ENCODE measurements around the gene GNB4.
A peak's percentile ranks its signal among the peaks of the same experiment; 100 is the strongest.

The GNB4 gene

DNA sequence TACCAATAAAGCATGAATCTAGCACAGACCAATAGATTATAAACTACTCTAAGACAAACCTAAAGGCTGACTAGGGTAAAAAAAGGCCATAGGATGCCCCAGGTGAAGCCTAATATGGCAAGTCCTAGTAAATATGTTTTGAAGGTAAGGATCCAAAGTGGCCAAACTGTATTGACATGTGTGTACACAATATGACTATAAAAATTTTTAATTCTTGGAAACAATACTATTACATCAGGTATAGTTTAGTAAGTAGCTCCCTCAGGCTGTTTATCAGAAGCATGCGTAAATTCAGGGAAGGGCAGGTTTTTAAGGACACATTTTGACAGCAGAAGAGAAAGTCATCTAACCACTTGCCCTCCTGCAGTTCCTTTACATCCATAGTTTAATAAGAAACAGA lies 18.8 kb downstream of the GNB4 start:
- no peak for DNase-seq

DNA sequence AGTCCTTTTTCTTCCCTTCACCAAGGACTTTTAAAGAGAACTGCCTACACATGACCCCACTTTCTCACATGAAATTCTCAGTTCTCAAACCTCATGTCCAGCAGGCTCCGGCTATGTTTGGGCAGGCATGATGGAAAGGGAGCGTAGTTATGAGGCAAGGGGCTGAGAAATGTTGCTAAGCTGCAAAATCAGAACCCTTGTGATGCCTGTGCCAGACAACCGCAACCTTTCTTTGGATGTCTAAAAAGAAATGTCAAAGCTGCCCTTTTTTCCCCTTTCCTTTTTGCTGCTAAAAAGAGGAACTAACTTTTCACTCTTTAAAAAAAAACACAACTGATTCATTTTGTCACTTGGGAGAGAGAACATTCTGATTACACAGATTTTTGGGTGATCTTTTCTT lies 19.2 kb downstream of the GNB4 start:
- no peak for DNase-seq

DNA sequence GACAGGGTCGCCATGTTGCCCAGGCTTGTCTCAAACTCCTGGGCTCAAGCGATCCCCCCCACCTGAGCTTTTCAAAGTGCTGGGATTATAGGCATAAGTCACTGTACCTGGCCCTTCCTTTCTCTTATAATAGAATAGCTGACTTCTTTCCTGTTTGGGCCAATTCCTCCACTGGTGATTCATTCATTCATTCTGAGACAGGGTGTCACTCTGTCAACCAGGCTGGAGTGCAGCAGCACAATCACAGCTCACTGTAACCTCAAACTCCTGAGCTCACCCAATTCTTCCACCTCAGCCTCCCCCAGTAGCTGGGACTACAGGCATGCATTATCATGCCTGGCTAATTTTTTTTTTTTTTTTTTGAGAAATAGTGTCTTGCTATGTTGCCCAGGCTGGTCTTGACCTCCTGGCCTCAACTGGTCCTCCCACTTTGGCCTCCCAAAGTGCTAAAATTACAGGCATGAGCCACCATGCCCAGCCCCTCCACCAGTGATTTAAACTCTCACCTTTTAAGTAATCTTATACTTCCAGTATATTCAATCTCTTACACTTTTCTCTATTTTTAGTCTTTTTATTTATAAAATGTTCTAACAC lies 20.9 kb downstream of the GNB4 start:
- no peak for DNase-seq

DNA sequence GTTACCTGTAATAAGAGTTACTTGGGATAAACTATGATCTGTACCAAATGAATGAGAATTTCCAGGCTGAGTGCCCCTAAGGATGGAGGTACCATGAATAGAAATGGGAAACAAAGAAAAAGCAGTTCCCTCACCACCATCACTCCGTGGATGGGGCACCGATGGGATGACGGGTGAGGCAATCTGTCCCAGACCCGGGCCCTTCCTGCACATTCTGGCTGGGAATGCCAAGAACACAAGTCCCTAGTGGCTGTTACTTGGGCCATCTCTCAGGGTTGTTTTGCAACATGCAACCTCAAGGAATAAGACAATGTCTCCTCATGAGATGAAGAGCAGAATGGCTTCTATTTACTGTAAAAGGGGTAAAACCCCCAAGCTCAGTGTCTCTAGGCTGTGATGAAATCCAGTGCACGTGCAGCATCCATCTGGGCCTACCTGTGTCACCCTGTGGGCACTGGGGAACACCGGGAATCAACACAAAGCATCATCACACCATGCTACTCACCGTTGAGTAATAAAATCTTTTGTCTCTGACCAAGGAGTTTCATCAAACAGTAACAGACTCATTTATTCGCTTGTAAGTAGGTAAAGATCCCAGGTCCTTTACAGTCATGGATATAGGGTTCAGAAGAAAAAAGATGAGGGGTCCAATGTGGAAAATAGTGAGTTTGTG lies 22.3 kb downstream of the GNB4 start:
- no peak for DNase-seq

DNA sequence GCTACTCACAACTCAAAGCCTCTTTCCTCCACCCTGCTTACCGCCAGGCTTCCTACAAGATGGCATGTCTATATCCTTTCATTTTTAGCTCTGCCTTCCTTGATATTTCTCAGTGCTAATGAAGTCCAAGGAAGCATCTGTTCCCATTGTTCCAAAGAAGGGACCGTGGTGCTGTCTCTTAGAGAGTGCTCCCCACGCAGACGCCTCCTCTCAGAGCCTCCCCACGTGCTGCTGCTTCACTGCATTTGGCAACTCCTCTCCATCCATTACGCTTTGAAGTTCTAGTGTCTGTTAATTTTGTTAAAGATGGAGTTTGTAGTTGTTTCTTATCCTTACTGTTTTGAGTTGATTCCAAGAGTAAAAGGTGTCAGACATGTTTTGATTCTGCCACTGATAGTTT lies 26.2 kb downstream of the GNB4 start:
- no peak for DNase-seq

DNA sequence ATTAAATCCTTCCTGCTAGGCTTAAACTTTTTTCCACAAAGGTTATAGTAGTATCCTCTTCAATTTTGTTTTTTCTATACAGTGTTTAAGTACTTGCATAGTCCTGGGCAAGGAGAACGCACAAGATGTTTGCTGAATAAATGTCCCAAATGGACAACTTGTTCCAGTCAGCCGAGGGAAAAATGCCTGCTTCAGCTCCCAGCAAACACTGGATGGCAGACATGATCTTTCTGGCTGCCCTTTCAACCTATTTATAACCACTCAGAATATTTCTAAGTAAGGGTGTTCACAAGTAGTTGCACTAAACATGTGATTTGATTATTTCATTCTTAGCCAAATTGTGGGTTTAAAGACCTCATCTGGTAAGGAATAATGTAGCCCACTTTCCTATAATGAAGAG lies 29.8 kb downstream of the GNB4 start:
- peak; percentile 8 for DNase-seq

DNA sequence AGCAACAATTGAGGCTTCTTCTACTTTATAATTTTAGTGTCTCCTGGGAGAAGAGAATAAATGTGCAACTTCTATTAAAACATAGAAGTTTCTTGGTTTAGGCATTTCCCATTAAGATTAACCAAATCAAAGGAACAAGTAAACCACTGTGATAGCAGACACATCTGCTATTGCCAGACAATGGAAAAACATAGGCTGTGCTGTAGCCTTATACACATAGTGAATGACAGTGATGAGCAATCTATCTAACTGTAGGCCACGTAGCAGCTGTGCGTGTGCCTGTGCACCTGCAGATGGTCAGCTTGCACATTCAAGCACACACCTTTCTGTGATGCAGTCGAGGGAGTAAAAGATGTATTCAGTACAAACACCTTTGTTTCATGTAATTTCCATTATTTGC lies 32.7 kb downstream of the GNB4 start:
- DNase-seq = no peak

DNA sequence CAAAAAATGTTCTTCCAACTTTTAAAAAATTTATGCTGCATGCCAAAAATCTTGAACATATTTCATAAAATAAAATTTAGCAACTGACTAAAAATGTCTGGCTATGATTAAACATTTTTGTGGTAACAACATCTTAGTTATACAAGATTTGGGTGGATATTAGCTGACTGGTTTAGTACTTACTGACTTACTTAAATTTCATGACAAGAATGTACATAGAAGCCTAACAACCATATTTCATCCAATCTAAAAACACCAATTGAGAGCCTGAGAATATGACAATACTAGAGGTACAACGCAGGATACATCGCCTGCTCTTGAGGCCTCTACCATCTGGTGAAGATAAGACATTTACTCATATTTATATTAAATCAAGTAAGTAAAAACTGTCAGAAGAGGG lies 34.6 kb downstream of the GNB4 start:
- DNase-seq = peak; percentile 76

DNA sequence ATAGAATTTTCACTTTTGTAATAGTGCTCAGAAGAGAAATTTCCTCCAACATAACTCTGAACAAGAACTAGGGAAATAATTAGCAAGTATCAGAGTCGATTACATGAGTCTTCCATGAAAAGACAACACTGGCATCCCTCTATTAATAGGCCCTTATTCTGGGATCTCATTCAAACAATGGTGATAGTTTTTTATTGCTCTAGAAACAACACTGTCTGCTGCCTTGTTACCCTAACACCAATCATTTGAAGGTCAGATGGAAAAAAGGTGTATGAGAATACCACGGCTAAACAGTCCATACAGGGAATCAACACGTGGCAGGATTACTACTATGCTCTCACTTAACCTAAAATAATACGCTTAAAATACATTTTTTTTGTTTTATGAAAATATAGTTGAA lies 35.9 kb downstream of the GNB4 start:
- DNase-seq = no peak

DNA sequence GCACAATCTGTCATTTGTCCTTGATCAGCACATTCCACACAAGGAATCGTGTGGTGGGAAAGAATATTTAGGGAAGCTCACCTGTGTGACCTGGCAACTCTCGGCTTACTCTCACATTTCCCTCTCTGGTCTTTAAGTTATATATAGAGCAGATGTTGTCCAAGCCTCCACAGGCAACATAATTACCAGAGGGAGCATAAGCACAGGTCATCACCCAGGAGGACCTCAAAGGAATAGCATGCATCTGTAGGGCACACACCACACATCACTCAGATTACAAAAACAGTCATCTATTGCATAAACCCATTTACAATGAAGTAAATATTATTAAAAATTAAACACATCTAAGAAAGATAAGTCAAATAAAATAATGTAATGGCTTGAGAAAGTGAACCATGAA lies 36.5 kb downstream of the GNB4 start:
- no peak for DNase-seq

DNA sequence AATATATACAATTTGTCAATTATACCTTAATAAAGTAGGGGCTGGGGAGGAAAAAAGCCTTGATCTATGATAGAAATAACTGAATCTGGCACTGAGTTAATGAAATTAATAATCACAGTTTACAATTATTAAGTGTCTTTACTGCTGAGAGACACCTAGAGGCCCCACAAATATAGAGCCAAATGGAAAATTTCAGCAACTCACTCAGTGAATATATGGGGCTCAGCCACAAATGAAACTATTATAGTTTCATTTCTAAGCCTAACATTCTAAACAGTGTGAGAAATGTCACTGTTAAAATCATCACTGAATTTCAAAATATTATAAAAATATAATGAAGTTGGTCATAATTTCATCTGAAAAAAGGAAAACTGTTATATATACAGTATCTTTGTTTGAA lies 40.3 kb downstream of the GNB4 start:
- DNase-seq = no peak

DNA sequence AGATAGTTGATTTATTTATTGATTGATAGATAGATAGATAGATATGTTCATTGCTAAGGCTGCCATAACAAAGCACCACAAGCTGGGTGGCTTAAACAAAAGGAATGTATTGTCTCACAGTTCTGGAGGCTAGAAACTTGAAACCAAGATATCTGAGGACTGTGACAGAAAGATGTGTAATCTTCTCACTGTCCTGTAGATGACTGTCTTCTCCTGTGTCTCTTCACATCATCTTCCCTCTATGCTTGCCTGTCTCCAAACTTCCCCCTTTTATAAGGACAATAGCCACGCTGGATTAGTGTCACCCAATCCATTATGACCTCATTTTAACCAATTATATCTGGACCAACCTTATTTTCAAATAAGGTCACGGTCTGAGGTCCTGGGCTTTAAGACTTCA lies 40.9 kb downstream of the GNB4 start:
- DNase-seq = peak; percentile 29

DNA sequence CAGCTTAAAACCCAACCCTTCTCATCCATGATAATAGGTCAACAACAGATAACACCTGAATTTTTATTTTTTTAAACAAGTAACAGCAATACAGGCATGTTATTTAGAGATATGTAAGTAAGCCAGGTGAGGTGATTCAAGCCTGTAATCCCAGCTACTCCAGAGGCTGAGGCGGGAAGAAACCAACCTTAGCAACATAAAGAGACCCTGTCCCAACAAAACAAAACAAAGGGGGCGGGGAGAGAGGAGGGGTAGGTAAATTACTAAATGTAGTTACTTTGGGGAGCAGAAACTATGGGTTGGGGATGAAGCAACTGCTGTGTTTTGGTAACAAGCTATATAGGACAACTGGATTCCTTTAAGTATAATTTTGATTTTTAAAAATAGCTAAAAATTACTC lies 47.0 kb downstream of the GNB4 start:
- no peak for DNase-seq

DNA sequence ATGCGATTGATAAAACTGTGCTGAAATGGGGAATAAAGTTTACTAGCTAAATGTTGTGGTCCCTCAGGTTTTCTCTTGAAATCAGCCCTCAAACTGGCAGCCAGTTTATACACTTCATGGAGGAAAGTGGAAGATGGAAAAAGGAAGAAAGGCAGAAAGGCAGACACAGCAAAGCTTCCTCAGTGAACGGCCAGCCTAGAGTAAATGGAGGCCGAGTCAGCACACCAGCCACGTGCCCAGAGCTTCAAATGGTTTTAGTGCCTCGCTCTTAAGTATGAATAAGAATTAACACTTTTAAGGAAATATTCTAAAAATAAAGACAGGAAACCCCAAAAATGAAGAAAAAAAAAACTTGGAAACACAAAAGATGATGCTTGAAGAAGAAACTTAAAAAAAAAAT lies 48.3 kb downstream of the GNB4 start:
- no peak for DNase-seq

DNA sequence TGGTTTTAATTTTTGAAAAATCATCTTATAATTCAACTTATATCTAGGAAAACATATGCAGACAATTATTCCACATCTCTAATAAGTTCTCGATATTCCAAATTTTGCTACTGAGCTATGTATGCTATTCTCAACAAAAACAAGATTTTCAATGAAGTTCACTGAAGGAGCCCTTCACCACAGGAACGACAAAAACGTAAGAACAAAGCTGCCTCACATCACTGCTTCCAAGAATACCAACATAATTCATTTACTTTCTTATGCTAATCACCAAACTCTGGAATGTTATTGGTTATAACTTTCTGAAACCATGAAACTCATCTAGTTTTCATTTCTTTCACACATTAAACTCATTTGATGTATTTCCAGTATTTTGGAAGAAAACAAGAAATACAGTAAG lies 49.7 kb downstream of the GNB4 start:
- no peak for DNase-seq

DNA sequence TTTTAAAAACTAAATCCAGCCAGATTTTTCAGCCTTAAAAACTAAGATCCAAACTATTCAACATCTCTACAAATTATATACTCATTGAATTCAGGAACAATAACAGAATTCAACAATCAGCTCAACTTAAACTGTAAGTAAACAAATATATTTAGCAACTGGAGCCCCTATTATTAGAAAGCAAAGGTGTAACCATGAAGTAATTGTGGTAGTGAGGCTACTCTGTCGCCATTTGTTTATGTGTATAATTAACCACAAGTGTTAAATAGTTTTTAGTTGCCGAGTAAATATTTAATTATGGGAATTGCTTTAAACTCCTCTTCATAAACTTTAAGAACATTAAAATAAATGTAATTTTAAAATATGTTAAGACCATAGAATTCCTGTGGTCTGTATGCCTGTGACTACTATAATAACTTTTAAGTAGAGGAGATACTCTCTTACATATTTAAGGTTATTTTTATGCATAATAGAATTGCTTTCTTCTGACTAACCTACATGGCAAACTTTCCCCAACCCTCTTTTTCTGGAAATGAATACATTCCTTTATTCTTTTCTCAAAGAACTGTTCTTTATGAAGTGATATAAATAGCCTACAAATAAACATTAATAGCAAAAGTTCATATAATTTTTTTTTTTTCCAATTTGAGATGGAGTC lies 52.6 kb downstream of the GNB4 start:
- DNase-seq = peak; percentile 60

DNA sequence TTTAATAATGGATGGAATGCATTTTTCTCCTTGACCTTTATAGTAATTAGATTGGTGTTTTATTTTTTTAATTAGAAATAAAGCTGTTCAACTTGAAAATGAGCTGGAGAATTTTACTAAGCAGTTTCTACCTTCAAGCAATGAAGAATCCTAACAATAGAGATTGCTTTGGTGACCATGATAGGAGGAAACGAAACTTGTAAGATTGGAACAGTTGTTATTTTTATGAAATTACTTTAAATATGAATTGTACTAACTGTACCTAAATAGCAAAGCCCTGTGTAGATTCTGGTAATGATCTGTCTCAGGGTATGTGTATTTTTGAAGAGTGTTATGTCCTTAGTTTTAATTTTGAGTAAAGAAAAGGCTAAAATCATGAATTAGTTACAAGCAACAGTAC lies 59.4 kb downstream of the GNB4 start:
- no peak for DNase-seq

DNA sequence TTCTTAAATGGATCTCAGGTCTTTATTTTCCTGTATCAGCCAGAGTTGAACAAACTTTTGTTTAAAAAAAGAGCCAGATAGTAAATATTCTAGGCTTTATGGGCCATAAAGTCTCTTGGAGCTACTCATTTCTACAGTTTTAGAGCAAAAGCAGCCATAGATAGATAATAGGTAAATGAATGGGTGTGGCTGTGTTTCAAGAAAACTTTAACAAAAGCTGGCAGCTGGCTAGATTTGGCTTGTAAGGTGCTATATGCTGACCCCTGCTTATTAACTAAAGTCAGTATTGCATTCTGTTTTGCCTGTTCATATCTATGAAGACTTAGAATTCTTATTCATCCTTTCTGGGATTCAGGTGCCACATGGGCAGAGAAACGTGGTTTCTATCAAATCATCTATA lies 74.8 kb downstream of the GNB4 start:
- DNase-seq = no peak

DNA sequence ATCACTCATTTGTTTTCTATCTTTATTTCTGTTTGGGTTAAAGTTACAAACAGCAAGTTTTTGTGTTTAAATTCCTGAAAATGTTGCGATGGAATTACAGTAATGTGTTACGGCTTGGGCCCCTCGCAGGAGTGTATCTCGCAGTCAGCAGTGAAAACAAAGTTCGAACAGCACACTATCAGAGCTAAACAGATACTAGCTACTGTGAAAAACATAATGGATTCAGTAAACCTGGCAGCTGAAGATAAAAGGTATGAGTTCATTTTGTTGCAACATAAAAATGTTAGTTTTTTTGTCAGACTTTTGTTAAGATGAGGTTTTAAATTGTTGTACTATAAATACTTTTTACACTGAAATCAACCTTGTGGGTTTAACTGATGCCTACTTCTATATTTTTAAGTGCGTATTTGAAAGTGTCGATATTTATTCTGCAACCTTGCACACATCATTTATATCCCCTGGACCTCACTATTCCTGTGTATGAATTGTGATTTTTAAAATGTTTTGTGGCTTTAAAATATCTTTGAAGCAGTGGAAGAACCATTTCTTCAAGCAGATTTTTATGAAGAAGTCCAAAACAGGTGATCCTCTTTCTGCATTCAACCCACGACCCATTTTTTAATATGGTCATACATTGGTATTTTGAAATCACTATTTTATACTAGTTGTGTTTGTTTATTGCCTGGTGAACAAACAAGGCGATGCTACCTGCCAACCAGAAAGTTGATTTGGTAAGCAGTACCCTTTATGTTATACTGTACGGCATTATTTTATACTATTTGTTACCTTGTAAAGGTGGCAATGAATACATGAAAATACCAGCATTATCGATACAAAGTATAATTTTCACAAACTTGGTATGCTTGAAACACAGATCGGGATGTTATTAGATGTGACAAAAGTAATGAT lies 75.9 kb downstream of the GNB4 start:
- no peak for DNase-seq

DNA sequence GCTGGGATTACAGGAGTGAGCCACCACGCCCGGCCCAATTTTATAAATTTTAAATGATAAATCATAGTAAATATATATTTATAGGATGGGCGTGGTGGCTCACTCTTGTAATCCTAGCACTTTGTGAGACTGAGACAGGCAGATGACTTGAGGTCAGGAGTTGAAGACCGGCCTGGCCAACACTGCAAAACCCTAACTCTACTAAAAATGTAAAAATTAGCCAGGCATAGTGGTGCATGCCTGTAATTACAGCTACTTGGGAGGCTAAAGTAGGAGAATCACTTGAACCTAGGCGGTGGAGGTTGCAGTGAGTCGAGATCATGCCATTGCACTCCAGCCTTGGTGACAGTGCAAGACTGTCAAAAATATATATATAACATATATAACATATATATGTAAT lies 77.3 kb downstream of the GNB4 start:
- no peak for DNase-seq

DNA sequence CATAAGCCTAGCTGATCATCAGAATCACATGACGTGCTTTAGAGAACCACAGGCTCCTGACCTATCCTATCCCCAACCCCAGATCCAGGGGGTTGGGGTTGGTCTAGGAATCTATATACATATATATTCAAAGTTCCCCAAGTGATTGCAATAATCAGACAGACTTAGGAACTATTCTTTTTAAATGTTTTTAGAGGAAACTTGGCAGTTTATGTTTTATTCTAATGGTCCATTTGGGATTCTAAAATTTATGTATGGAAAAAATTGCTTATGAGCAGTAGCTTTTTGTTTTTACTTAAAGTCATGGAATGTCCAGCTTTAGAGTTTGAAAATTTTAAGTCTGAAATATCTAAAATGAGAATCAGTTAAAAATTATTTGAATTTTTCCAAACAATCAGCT lies 81.6 kb downstream of the GNB4 start:
- no peak for DNase-seq

DNA sequence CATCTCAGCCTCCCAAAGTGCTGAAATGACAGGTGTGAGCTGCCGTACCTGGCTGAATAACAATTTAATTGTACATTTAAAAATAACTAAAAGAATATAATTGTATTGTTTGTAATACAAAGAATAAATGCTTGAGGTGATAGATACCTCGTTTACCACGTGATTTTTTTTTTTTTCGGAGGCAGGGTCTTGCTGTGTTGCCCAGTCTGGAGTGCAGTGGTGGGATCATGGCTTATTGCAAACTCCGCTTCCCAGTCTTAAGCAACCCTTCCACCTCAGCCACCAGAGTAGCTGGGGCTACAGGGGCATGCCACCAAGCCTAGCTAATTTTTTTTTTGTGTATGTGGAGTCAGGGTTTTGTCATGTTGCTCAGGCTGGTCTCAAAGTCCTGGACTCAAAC lies 87.9 kb downstream of the GNB4 start:
- DNase-seq = no peak

DNA sequence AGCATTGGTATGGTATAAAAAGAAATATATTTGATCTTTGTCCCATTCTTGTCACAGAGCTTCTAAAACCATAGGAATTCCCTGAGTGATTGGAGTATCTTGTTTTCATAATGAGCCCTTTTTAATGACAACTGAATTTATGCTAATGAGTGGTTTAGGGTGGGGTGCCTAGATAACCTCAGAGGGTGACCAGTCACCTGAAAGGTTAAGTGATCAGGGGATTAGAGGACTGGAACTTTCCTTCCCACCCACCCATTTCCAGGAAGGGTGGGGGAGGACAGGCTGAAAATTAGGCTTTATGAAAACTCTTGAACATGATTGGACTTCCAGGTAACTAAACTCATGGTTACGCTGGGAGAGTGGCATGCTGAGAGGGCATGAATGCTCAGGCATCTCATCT lies 95.3 kb downstream of the GNB4 start:
- DNase-seq = no peak
